Heart left ventricle (tissue), 16 donors: ENCODE results near the gene TGFB1I1. TPM values are rescaled to one million over a fixed set of nuclear protein-coding genes. Genes with fewer than 3 reads are reported as not detected.

Source experiments
- ATAC-seq, 4 donors: fragments of 200-7000 bp; cut with Tn5 transposase; one replicate each; pipeline ENCODE4 v1.9.1; 2020 to 2022; ENCODE audit warnings: moderate library complexity in 4 of 4, mild to moderate bottlenecking in 3 of 4, moderate number of reproducible peaks in 1 of 4
- DNase-seq, 5 donors: peaks; one replicate each; pipeline ENCODE4 v3.0.0-alpha.2; 2020
- H3K27ac ChIP-seq, 12 donors: fragments of 200-600 bp; sonication (generic) in 4 of 12; one replicate each; pipeline versions ENCODE4 v1.5.0 to v1.8.0; 2016 to 2022; ENCODE audit warnings: mild to moderate bottlenecking in 2 of 12
- H3K27me3 ChIP-seq, 9 donors: fragments of 200-600 bp; sonication (generic) in 2 of 9; one replicate each; pipeline versions ENCODE4 v1.5.1 to v1.8.0; 2016 to 2022; ENCODE audit warnings: mild to moderate bottlenecking in 3 of 9
- H3K36me3 ChIP-seq, 9 donors: fragments of 200-600 bp; sonication (generic) in 2 of 9; one replicate each; pipeline versions ENCODE4 v1.5.0 to v1.8.0; 2018 to 2022; ENCODE audit warnings: mild to moderate bottlenecking in 2 of 9
- H3K4me1 ChIP-seq, 12 donors: fragments of 200-600 bp; sonication (generic) in 4 of 12; one replicate each; pipeline versions ENCODE4 v1.5.0 to v1.8.0; 2016 to 2022; ENCODE audit warnings: mild to moderate bottlenecking in 3 of 12
- H3K4me3 ChIP-seq, 12 donors: fragments of 200-600 bp; sonication (generic) in 4 of 12; one replicate each; pipeline versions ENCODE4 v1.5.0 to v1.8.0; 2017 to 2022; ENCODE audit warnings: mild to moderate bottlenecking in 9 of 12, moderate library complexity in 4 of 12
- H3K9me3 ChIP-seq, 12 donors: fragments of 200-600 bp; sonication (generic) in 4 of 12; one replicate each; pipeline versions ENCODE4 v1.5.0 to v1.8.0; 2016 to 2022; ENCODE audit warnings: mild to moderate bottlenecking in 1 of 12
- CTCF ChIP-seq, 12 donors: fragments of 200-600 bp; sonication (generic) in 4 of 12; IDR thresholded peaks; one replicate each; pipeline versions ENCODE4 v1.5.0 to v1.8.0; 2018 to 2022; ENCODE audit warnings: antibody characterized with exemption in 12 of 12, mild to moderate bottlenecking in 5 of 12
- POLR2A ChIP-seq, 2 donors: fragments of 450-650 bp; IDR thresholded peaks; one replicate each; pipeline ENCODE4 v1.6.1; 2017; ENCODE audit warnings: antibody characterized with exemption in 2 of 2, mild to moderate bottlenecking in 2 of 2, moderate library complexity in 2 of 2
- WGBS, 4 donors: extraction: QIAGEN DNeasy Blood & Tissue Kit in 2 of 4; methylation state at CpG; one replicate each; pipeline versions ENCODE4 v1.1.5 to v1.1.7; 2013 to 2018; 5-methylcytosine and 5-hydroxymethylcytosine counted together
- intact Hi-C, 10 donors: fragments of 100-400 bp; cut with DNase I; formaldehyde crosslinking; loops; one replicate each; pipeline versions ENCODE4 v1.11.1 to v1.14.2; 2022
- polyA plus RNA-seq, 2 donors: library from polyadenylated mRNA; stranded (reverse); fragments of 200-250 nt; gene quantifications; one replicate each; pipeline ENCODE4 v1.2.3, GENCODE V29; 2013
- total RNA-seq, 9 donors: library from RNA; depleted of rRNA in 2 of 9; stranded (reverse); fragments of >200 nt in 2 of 9; fragmentation: NEBNext Ultra II Directional in 3 of 9; extraction: Animal tissue kit (Norgen Biotek cat#: 25700) in 3 of 9; gene quantifications; one replicate each; pipeline versions ENCODE4 v1.1.0 to v1.2.4, GENCODE V29; 2016 to 2023
- donor health status: ischemic (EF 13 %, LVEDD 7.1; RV severe dilation, severe dysfunction).
- donor health status: healthy with polysubstance abuse.
- donor health status: DM: no; HTN: yes; CAD: no.
- donor health status: DM: no; HTN: no; CAD: no.
- donor health status: ischemic (EF 25% LVEDD 6.9; RV normal size, moderate dysfunction).
- donor health status: ischemic (EF 25% LVEDD 5.7; RV mildly dilated, moderate dysfunction).
- donor health status: healthy.
- donor health status: DM: yes; HTN: yes; CAD: no.
- donor health status: ischemic (EF 35%, LVEDD 5.7; RV mildly dilated, moderate dysfunction).
- donor health status: nonischemic (EF 11% LVEDD 7.7; RV severe dilation, severe dysfunction).
- donor health status: DM: yes; HTN: yes; CAD: no.
- donor health status: PGD.
- donor health status: ischemic (EF 29% LVEDD 5.4; RV normal size, mild dysfunction).
- donor health status: nonischemic (EF 23%, LVEDD 6.1; RV moderate dilation, normal function).

The TGFB1I1 gene
- total and polyA plus RNA-seq, 11 donors: 12.9 to 37.7 (median 19.5) TPM

DNA sequence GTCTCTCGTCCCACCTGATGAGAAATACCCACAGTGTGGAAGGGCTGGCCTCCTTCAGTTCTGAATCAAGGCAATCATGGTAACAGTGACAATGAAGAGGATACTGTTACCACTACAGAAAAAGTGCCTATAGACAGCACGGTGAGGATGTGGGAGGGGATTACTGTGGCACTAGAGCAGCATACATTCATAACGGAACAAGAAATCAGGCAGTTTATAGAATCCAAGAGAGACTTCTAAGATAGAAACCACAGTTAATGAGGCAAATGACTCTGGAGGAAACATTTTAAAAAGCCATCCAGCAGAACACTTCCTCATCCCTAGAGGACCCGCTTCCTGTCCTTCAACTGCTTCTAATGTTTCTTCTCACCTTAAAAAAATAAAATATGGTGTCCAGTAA lies 33.5 kb downstream of the TGFB1I1 start:
- peaks cover 4 to 73% (median 49%) of the 10 kb centered on the region in 12 donors for H3K4me1 ChIP-seq
- no peak for TF ChIP-seq POLR2A (IDR thresholded peaks at IDR 0.05)
- TF ChIP-seq CTCF (IDR thresholded peaks at IDR 0.05): no peak
- 67 to 84% (median 70%) methylated on average over 4 of the region's 4 CpGs for WGBS, 4 donors
- H3K4me3 ChIP-seq: no peak overlapping the region
- peaks cover 0 to 19% (median 10%) of the 10 kb centered on the region in 9 donors for H3K36me3 ChIP-seq
- H3K27me3 ChIP-seq: no peaks in the 10 kb centered on the region
- H3K9me3 ChIP-seq: no peaks in the 10 kb centered on the region
- DNase-seq (no peak), ATAC-seq (no peak)
- peak overlapping the region in 1 of 12 donors; percentile 61 for H3K27ac ChIP-seq
- intact Hi-C loops: loop anchor here in 6 of 10 donors (5.0 to 10.0 kb wide), 7 partner anchors 33 to 369 kb away; partner anchors contain the start of genes ARMC5 (in 2 of the 6), TGFB1I1 (in 2 of the 6) and ZNF267 (in 2 of the 6)

DNA sequence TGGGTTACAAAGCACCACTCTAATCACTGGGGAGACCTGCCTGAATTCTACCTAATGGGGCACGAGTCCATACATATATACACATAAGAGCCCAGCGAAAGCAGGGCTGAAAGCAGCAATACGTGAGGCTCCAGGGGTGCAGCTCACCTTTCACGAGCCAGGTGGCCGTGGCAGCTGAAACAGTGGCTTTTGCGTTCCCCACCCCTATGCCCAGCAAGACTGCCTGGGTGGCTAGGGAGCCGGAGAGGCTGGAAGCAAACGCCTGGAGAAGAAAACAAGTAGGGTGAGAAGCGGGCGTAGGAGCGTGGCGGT lies 35.6 kb downstream of the TGFB1I1 start:
- Histone ChIP-seq H3K9me3 (no peaks in the 10 kb centered on the region), H3K27me3 (no peaks in the 10 kb centered on the region), H3K4me3 (peak overlapping the region; percentile 73 to 100 (median 86)), H3K36me3 (peaks cover 0 to 16% (median 8%) of the 10 kb centered on the region in 9 donors), H3K4me1 (peaks cover 4 to 64% (median 49%) of the 10 kb centered on the region in 12 donors), H3K27ac (peak overlapping the region; percentile 82 to 98 (median 94))
- intact Hi-C loops: loop anchor here in 6 of 10 donors (5.0 to 10.0 kb wide), 7 partner anchors 35 to 367 kb away; partner anchors contain the start of genes ARMC5 (in 2 of the 6), TGFB1I1 (in 2 of the 6) and ZNF267 (in 2 of the 6)
- TF ChIP-seq CTCF (IDR thresholded peaks at IDR 0.05): no peak
- TF ChIP-seq POLR2A (IDR thresholded peaks at IDR 0.05): no peak
- ATAC-seq (peak in 1 of 4 donors; percentile 3), DNase-seq (no peak)
- 2 to 6% (median 3%) methylated on average over 7 to 12 of the region's 12 CpGs for WGBS, 4 donors

DNA sequence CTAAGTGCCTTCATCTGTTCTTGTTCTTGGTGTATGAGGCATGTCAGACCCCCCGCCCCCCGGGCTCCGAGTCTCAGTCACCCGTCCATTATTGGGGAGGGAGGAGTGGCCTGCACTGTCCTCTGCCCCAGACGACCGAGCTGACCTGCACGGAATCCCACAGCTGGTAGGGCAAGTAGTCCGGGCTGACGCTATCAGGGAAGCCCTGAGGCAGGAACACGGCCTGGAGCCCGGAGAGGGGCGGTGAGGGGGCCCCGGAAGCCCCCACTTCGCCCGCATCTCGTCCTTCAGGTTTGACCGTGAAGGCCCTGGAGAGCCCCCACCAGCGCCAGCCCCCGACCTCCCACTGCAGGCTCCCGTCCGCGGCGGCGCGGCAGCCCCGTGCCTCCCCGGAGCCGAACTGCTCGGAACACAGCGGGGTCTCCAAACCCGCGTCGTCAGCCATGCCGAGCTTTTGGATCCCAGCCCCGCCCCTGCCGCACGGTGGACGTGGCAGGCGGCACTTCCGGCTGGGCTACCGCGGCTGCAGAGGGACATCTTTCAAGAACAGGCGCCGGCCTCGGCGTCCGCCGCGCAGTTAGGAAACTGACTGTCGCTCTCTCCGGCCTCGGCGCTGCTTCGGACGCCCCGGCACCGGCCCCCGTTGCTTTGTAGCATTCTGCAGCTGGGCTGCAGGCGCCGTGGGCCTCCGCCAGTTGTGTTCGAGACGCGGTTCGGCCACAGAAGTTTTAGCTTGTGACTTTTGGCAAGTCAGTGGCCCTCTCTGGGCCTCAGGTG lies 36.2 kb downstream of the TGFB1I1 start, which contains the start of gene RUSF1:
TSS of gene RUSF1 (minus strand) at position 463 of the 777 bp plus-strand sequence. CDS start at position 445, 18 bp downstream.
- intact Hi-C loops: loop anchor here in 6 of 10 donors (1.0 to 10.0 kb wide), 9 partner anchors 35 to 367 kb away; partner anchors contain the start of genes ARMC5 (in 3 of the 6), TGFB1I1 (in 3 of the 6) and ZNF267 (in 2 of the 6)

More for the DNA sequence above, 36.2 kb downstream of the TGFB1I1 start, which contains the start of gene RUSF1:
- no peaks in the 10 kb centered on the region for H3K27me3 ChIP-seq
- peak; percentile 93 to 96 (median 94) for DNase-seq
- 0 to 1% (median 0%) methylated on average over 23 to 65 of the region's 65 CpGs for WGBS, 4 donors
- H3K4me3 ChIP-seq: peak within 1 kb of the TSS; percentile 73 to 100 (median 86)
- TF ChIP-seq CTCF (IDR thresholded peaks at IDR 0.05) (peak in 1 of 12 donors; percentile 10), POLR2A (IDR thresholded peaks at IDR 0.05) (peak in 1 of 2 donors; percentile 76)
- peak; percentile 89 to 97 (median 96) for ATAC-seq
- H3K4me1 ChIP-seq: peaks cover 4 to 58% (median 48%) of the 10 kb centered on the region in 12 donors
- H3K9me3 ChIP-seq: no peaks in the 10 kb centered on the region
- H3K36me3 ChIP-seq: peaks cover 0 to 16% (median 8%) of the 10 kb centered on the region in 9 donors
- peak within 1 kb of the TSS; percentile 82 to 98 (median 94) for H3K27ac ChIP-seq
